NCI-H2171 treated with DMSO at 0.1 percent for 48 hours (cell line): ENCODE measurements around the gene ZBTB20.

Source experiments
- DNase-seq: peaks from one replicate; lab custom pipeline; 2025; lab: John Stamatoyannopoulos, UW

ZBTB20 gene

DNA sequence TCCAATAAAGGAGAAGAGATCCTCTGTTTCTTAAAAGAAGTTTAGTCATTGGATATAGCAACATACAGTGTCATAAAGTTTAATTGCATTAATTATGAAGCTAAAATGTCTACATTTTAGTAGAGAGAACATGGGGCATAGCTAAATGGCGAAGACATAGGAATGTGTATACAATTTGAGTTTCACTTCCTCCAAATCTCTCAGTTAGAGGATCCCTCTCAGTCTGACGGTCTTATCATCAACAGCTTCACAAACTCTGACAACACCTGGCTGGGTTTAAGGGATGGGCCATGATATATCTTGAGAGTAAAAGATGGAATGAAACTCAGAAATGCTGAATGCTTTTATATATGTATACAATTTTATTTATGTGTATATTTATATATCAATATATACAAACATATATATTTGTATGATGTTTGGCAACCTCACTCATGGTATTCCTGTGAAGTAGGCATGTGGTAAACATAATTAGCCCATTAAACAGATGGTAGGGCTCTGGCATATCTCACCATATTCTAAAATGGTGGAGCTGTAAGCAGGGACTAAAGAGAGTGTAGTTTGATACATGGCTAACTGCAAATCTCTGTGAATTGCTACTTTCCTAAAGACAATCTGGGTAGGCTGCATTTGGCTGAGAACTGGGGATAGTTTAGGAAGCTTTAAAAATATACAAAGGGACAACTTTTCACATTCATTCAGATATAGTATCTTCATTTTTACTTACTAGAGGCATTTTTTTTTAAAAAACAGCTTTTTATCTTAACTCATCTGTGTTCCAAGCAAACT is 741.7 kb downstream of the ZBTB20 start:
- DNase-seq: no peak

- peak; percentile 48 for DNase-seq
Observed at GRCh38 chr3:114404590-114404989, 742.5 kb downstream of the ZBTB20 start.

GRCh38 chr3:114402838-114403237 is 744.2 kb downstream of the ZBTB20 start:
- no peak for DNase-seq

GRCh38 chr3:114401346-114401745 is 745.7 kb downstream of the ZBTB20 start:
- no peak for DNase-seq

- peak; percentile 52 for DNase-seq
Observed at GRCh38 chr3:114400371-114400770, 746.7 kb downstream of the ZBTB20 start.

DNA sequence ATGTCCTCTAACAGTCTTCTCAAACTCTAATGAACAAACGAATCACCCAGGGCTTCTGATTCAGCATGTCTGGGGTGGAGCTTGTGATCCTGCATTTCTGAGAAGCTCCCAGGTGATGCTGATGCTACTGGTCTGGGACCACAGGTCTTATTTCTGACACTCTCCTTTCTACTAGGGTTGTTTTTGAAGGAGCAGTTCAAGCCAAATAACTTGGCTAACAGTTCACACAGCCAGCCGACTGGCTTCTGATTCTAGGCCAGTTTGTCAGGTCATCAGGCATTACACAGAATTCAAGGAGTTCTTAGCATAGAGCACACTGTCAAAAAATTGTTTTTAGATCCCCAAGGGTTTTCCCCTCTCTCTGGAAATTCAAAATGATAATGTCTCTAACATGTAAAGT is 752.5 kb downstream of the ZBTB20 start:
- no peak for DNase-seq

- DNase-seq: no peak
Observed at GRCh38 chr3:114393367-114394072, 753.6 kb downstream of the ZBTB20 start.

DNA sequence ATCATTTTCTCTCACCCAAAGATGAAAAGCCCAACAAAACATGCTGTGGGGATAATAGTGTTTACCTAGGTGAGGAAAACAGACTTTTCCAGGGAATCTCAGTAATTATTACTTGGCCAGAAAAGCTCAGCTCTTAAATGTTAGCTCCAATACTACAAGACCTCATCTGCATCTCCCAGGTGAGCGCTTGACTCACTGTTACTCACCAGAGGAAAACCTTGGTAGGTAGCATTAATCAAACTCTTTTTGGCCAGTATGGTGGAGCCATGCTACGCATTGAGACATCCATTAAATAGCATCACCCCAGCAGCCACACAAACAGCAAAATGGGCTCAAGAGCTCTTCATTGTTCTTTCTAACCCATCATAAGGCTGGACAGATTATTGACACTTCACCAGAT is 754.3 kb downstream of the ZBTB20 start:
- DNase-seq: no peak

GRCh38 chr3:114389156-114389555 is 757.9 kb downstream of the ZBTB20 start:
- DNase-seq: no peak

DNA sequence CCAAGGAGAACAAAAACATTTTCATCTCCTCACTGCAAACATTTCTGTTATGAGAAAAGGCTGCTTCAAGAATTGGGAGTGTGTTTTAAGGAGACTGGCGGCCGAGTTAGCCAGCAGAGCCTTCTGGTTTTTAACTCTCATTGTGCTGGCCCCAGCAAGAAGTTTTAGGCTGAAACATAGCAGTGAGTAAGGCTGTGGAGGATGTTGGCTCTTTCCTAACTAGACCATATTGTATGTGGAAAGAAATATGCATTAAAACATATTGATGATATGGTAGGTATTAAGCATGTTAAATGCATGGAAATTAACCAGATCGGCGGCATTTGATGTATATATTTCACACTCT is 762.6 kb downstream of the ZBTB20 start:
- no peak for DNase-seq

DNA sequence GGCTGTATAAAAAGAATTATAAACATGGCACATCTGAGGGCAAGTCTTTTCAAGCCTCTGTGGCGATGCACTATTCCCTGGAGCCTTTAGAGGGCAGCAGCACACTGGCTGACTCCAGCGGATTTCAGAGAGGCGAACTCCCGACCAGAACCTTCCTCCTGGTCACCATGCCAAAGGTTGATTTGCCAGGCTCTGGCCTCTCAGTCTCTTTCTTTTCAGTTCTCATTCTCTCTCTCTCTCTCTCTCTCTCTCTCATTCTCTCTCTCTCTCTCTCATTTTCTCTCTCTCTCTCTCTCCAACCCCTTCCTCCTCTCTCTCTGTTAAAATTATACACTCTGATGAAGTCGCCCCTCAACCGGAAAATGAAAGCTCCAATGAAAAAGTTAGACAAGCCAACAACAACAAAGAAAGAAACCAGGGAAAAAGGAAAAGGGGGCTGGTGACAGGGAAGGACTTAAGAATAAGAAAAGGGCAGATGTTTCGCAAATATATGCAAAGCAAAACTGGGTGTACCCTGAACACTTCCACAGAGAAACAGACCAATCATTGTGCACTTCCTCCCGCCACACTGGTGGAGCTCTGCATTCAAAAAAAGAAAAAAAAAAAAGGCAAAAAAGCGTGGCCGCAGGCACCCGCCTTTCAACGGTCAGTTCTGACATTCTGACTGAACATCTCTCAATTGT is 763.1 kb downstream of the ZBTB20 start:
- peak; percentile 76 for DNase-seq

DNA sequence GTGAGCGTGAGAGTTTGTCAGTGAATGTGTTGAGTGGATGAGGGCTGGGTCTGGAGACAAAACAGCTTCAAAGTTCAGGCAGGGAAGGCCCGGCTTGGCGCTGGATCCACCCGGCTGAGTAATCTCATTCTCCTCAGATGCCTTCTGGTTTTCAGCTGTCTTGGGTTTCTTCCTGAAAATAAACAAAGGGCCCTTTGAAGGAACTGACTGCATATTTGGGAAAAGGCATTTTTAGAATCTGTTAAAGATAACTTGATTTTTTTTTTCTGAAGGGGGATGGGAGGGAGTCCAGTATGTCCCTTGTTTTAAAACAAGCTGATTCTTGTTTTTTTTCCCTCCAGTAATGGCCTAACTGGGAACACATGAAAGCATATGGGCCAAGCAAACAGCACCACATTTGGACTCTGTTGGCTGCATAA is 766.8 kb downstream of the ZBTB20 start:
- DNase-seq: no peak

DNA sequence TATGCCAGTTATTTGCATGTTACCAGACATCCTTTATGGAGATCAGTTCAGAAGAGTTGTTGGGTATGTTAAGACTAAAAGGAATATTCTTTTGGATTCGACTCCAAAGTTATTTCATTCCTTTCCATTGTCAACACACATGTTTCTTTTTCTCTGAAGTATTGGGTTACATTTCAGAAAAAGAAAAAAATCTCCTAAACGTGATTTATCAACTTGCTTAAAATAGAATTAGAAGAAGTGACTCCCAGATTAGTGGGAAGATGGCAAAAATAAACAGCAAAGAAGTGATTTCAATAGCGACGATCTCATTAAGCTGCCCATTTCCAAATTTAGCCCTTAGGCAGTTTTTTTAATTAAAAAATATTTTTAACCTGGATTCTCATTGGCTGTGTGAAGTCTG is 767.8 kb downstream of the ZBTB20 start:
- DNase-seq: no peak

GRCh38 chr3:114378760-114379159 is 768.3 kb downstream of the ZBTB20 start:
- no peak for DNase-seq

DNA sequence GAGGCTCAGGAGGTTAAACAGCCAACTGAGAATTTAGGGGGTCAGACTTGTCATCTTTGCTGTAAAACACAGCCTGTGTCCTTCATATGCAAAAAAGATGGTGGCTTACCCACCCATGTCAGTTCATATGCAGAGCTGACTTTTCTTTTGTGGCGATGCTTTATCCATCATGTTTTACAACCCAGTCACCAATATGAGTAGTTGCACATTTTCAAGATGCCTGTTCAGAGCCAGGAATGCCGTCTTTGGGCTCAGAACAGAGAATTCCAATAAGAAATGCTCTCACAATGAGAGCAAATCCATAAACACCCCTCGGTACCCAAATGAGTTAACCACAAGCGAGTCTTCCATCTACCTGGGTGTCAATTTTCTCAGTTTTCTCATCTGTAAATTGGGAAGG is 769.7 kb downstream of the ZBTB20 start:
- no peak for DNase-seq

GRCh38 chr3:114376516-114377185 is 770.4 kb downstream of the ZBTB20 start:
- DNase-seq: no peak

GRCh38 chr3:114375608-114376421 is 771.3 kb downstream of the ZBTB20 start:
- no peak for DNase-seq

DNA sequence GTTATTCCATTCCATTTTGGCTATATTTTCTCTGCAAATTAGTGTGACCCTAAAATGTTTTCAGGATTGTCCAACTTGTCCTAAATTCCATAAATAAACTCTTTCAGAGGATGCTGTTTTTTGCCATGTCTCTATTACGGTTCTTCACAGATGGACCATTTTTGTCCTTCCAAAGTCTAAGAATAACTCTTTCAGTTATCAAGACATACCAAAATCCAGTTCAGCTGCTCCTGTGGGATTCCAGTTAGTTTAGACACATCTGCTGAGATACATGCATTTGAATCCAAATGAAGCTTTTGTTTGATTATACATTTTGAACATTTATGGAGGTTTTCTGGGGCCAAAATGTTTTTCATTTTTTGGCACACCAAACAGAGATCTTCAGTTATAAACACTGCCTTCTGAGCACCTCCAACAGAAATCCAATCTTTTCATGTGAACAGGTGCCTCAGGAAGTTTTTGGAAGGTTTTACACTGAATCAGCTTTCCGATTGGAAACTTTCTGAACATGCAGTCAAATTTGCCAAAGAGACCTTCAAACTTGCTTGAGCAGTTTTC is 772.6 kb downstream of the ZBTB20 start:
- DNase-seq: no peak

DNA sequence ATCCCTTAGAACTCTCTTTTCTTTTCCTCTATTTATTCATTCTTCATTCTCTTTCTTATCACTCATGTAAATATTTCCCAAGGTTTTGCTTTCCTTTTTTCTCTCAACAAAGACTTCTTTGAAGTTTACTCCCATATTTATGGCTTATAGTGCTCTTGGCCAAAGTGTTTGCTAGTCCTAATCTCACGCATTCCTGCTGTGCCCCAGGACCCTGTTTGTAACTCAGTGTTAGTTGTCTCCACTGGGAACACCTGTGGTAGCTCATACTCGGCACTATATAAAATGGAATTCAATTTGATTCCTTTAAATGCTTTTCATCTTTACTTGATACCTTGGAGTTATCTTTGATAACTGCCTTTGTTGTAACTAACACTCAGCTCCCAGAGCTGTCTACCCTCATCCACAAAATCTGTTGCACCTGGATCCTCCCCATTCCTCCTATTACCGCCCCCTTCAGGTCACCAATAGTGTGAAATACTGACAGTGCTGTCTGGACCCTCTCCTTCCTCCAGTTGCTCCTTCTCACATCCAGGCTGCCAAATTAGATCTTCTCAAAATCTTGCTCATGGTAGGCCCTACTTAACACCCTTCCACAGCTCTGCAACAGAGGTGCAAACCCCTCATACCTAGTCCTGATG is 776.4 kb downstream of the ZBTB20 start:
- no peak for DNase-seq

- DNase-seq: no peak
Observed at GRCh38 chr3:114365909-114366308, 781.2 kb downstream of the ZBTB20 start.
